SU-DHL-6 (cell line): ENCODE measurements around the gene MLN.

Experiments
- H2AFZ ChIP-seq: fragments of 200-600 bp; sonication (generic); 2 replicates; pipeline ENCODE4 v1.6.1; 2014; ENCODE audit warnings: low read depth, mild to moderate bottlenecking, moderate library complexity, mixed read lengths, antibody characterized with exemption, low read length; ENCODE audit not compliant: severe bottlenecking
- H3F3A ChIP-seq: fragments of 200-600 bp; shearing (Covaris generic); 2 replicates; pipeline ENCODE4 v1.6.0; 2016; ENCODE audit warnings: antibody characterized with exemption, mild to moderate bottlenecking; ENCODE audit not compliant: insufficient read depth
- H3K27ac ChIP-seq: fragments of 200-600 bp; sonication (generic); 2 replicates; pipeline ENCODE4 v1.5.1; 2016; ENCODE audit warnings: low read depth, mild to moderate bottlenecking, low read length, moderate library complexity, mixed read lengths
- H3K27me3 ChIP-seq: fragments of 200-600 bp; sonication (generic), shearing (Covaris generic); 2 replicates; pipeline ENCODE4 v1.6.0; 2014; ENCODE audit warnings: mild to moderate bottlenecking, low read length
- H3K36me3 ChIP-seq: fragments of 200-600 bp; sonication (generic); 2 replicates; pipeline ENCODE4 v1.6.1; 2014; ENCODE audit warnings: mild to moderate bottlenecking, low read length, mixed read lengths
- H3K4me2 ChIP-seq: fragments of 300-600, 200-600 bp; shearing (Covaris generic), sonication (generic); 2 replicates; pipeline ENCODE4 v1.6.0; 2014; ENCODE audit warnings: low read length, low read depth, mild to moderate bottlenecking; ENCODE audit not compliant: poor library complexity, severe bottlenecking
- H3K4me3 ChIP-seq: fragments of 200-600 bp; sonication (generic); 2 replicates; pipeline ENCODE4 v1.5.1; 2014; ENCODE audit warnings: antibody characterized with exemption, low read length, mild to moderate bottlenecking, mixed read lengths; ENCODE audit not compliant: insufficient read depth, poor library complexity, severe bottlenecking
- H3K79me2 ChIP-seq: fragments of 200-600 bp; sonication (generic); 2 replicates; pipeline ENCODE4 v1.6.1; 2014; ENCODE audit warnings: mild to moderate bottlenecking, low read length, moderate library complexity; ENCODE audit not compliant: insufficient read depth
- H3K9ac ChIP-seq: fragments of 200-600 bp; sonication (generic); 2 replicates; pipeline ENCODE4 v1.7.0; 2014; ENCODE audit warnings: mild to moderate bottlenecking, low read length
- H3K9me2 ChIP-seq: fragments of 200-600 bp; sonication (generic); replicated peaks from 2 replicates; pipeline ENCODE4 v1.6.1; 2014; ENCODE audit warnings: low read length; ENCODE audit not compliant: insufficient read depth
- H3K9me3 ChIP-seq: fragments of 200-600 bp; sonication (generic); 2 replicates; pipeline ENCODE4 v1.6.1; 2014; ENCODE audit warnings: low read length, mixed read lengths; ENCODE audit not compliant: insufficient read depth
- H4K20me1 ChIP-seq: fragments of 200-600 bp; sonication (generic); 2 replicates; pipeline ENCODE4 v1.6.1; 2014; ENCODE audit warnings: low read depth, mild to moderate bottlenecking, antibody characterized with exemption, low read length, moderate library complexity, mixed read lengths
- CTCF ChIP-seq: fragments of 200-600 bp; sonication (generic); IDR thresholded peaks from one replicate; pipeline ENCODE4 v1.5.1; 2017; ENCODE audit warnings: antibody characterized with exemption, mild to moderate bottlenecking, low read length, moderate library complexity; ENCODE audit not compliant: insufficient read depth, poor library complexity, severe bottlenecking
- EZH2phosphoT487 ChIP-seq: fragments of 200-600 bp; sonication (generic), shearing (Covaris generic); conservative IDR thresholded peaks from 2 replicates; pipeline ENCODE4 v1.6.1; 2018; ENCODE audit warnings: mild to moderate bottlenecking, antibody characterized with exemption, low read length, moderate library complexity, mixed read lengths

MLN gene

GRCh38 chr6:33848484-33848883, 44.7 kb upstream of the MLN start:
- Histone ChIP-seq H3K36me3 (no peaks in the 10 kb centered on the region), H3K9me3 (no peaks in the 10 kb centered on the region), H3K27ac (no peak overlapping the region), H3K27me3 (no peaks in the 10 kb centered on the region), H3K79me2 (no peaks in the 10 kb centered on the region), H2AFZ (no peak overlapping the region), H3K9me2 (no peaks in the 10 kb centered on the region), H3K4me3 (no peak overlapping the region), H3F3A (no peaks in the 10 kb centered on the region), H3K9ac (no peak overlapping the region), H4K20me1 (no peaks in the 10 kb centered on the region), H3K4me2 (no peak overlapping the region)
- TF ChIP-seq CTCF (no peak), EZH2phosphoT487 (no peak)

GRCh38 chr6:33847867-33848266, 44.1 kb upstream of the MLN start:
- H3K27ac ChIP-seq: no peak overlapping the region
- no peaks in the 10 kb centered on the region for H3K27me3 ChIP-seq
- H3K79me2 ChIP-seq: no peaks in the 10 kb centered on the region
- no peak overlapping the region for H2AFZ ChIP-seq
- no peaks in the 10 kb centered on the region for H3K9me2 ChIP-seq
- no peaks in the 10 kb centered on the region for H3F3A ChIP-seq
- H3K4me2 ChIP-seq: no peak overlapping the region
- no peak overlapping the region for H3K4me3 ChIP-seq
- no peaks in the 10 kb centered on the region for H3K36me3 ChIP-seq
- TF ChIP-seq EZH2phosphoT487: no peak
- no peak for TF ChIP-seq CTCF
- no peaks in the 10 kb centered on the region for H4K20me1 ChIP-seq
- H3K9me3 ChIP-seq: no peaks in the 10 kb centered on the region
- no peak overlapping the region for H3K9ac ChIP-seq

- no peak overlapping the region for H3K9ac ChIP-seq
- H2AFZ ChIP-seq: no peak overlapping the region
- H3K9me2 ChIP-seq: no peaks in the 10 kb centered on the region
- H3K4me2 ChIP-seq: no peak overlapping the region
- no peaks in the 10 kb centered on the region for H3F3A ChIP-seq
- H3K36me3 ChIP-seq: no peaks in the 10 kb centered on the region
- H3K27ac ChIP-seq: no peak overlapping the region
- no peaks in the 10 kb centered on the region for H3K27me3 ChIP-seq
- no peaks in the 10 kb centered on the region for H4K20me1 ChIP-seq
- H3K4me3 ChIP-seq: no peak overlapping the region
- H3K9me3 ChIP-seq: no peaks in the 10 kb centered on the region
- TF ChIP-seq CTCF (no peak), EZH2phosphoT487 (no peak)
- no peaks in the 10 kb centered on the region for H3K79me2 ChIP-seq
These were observed 43.3 kb upstream of the MLN start for GRCh38 chr6:33847078-33847477.

- H3K9me2 ChIP-seq: no peaks in the 10 kb centered on the region
- no peaks in the 10 kb centered on the region for H4K20me1 ChIP-seq
- no peak overlapping the region for H3K27ac ChIP-seq
- no peaks in the 10 kb centered on the region for H3K9me3 ChIP-seq
- H3K4me3 ChIP-seq: no peak overlapping the region
- H3K4me2 ChIP-seq: no peak overlapping the region
- no peaks in the 10 kb centered on the region for H3K36me3 ChIP-seq
- H3F3A ChIP-seq: no peaks in the 10 kb centered on the region
- TF ChIP-seq EZH2phosphoT487 (no peak), CTCF (no peak)
- no peaks in the 10 kb centered on the region for H3K27me3 ChIP-seq
- H3K9ac ChIP-seq: no peak overlapping the region
- no peak overlapping the region for H2AFZ ChIP-seq
- no peaks in the 10 kb centered on the region for H3K79me2 ChIP-seq
These were observed 42.4 kb upstream of the MLN start for GRCh38 chr6:33846226-33846625.
